HG02623 (cell line): ENCODE measurements around the gene PAXIP1.
"Not testable (repeated sequence)": the region's sequence is repeated elsewhere in the genome, so short reads cannot be mapped to it uniquely, and the experiment has no call there.

Source experiments
- ATAC-seq: cut with Tn5 transposase; IDR thresholded peaks from one replicate; pipeline ENCODE4 v1.9.1; 2021; ENCODE audit warnings: moderate library complexity; ENCODE audit not compliant: unreplicated experiment

Gene PAXIP1

DNA sequence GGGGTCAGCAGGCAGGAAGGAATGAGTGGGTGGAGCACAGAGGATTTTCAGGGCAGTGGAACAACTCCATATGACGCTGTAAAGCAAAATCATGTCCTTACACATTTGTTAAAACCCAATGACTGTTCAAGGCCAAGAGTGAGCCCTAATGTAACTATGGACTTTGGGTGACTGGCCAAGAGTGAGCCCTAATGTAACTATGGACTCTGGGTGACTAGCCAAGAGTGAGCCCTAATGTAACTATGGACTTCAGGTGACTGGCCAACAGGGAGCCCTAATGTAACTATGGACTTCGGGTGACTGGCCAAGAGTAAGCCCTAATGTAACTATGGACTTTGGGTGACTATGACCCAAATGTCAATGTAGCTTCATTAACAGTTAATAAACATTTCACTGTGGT, 52.0 kb downstream of the PAXIP1 start:
- ATAC-seq = no peak

DNA sequence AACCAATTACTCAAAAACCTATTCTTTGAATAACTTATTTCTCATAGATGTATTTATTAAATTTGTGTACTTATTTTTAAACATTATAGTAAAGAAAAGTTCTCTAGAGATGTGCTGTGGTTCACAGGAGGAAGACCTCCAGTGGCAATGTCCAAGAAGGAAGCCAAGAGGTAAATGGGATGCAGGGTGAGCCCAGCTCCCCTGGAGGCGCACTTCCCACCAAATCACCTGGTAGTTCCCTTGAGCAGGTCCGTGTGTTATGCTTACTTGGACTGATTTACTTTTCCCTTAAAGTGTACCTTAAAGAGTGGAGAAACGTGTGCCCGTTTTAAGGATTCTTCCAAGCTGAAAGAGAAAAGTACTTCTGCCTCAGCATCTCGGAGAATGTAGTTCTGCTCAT, 55.3 kb downstream of the PAXIP1 start:
- no peak for ATAC-seq

GRCh38 chr7:154946166-154946565, 56.8 kb downstream of the PAXIP1 start:
- no peak for ATAC-seq

DNA sequence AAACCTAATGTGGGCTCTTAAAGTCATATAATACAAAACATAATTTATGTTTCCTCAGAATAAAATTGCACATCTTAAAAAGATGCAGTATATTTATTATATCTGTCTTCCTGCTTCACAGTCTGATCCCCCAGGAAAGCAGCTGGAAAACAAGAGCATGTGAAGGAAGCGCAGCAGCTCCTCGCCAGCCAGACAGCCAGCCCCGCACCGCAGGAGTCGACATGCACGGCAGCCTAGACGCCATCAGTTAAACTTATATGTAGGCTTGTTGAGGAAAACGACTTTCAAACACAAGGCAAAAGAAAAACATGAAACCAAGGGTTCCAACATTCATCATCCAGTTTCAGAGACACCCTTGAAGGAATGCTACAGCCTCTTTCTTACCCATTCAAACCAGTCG, 59.0 kb downstream of the PAXIP1 start:
- no peak for ATAC-seq

DNA sequence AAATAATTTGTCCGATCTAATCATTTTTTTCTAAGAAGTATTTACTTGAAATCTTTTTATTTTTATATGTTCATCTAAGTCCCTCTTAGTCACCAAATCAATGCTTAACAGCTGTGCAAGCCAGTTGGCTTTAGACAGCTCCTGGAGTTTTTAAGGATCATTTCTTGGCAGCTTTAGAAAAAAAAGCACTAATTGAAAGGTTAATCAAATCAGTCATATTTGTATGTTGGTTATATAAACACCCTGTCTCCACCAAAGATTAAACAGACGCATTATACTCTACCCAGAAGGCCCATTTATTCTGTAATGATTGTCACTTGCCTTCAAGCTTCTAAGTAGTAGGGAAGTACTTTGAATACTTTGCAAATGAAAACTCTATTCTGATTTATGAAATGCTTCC, 60.2 kb downstream of the PAXIP1 start:
- no peak for ATAC-seq

DNA sequence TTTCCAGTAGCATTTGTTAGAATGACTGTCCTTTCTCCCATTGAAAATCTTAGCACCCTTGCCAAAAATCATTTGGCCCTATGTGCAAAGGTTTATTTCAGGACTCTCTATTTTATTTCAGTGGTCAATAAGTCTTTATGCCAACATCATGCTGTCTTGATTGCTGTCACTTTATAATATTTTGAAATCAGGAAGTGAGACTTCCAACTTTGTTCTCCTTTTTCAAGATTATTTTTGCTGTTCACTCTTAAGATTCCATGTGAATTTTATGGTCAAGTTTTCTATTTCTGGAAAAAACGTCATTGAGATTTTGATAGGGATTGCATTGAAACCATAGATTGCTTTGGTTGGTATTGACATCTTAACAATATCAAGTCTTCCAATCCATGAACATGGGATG, 65.1 kb downstream of the PAXIP1 start:
- no peak for ATAC-seq

GRCh38 chr7:154934353-154934952, 68.5 kb downstream of the PAXIP1 start:
- ATAC-seq = not testable (repeated sequence)

DNA sequence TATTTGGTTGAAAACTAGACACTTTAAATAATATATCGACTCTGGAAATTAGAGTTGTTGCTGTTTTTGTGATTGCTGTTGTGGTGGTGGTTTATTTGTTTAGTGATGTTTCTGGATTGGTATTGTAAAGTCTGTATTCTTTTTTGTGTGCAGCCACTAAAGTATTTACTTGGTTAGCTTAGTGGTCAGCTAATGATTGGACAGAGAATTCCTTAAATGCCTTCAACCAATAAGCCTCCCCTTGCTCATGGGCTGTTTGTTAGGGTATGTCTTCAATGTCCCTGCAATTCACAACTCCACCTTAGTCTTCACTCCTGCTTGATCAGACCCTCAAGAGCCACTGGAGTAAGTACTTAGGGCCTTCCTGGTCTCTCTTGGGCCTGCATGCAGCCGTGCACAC, 71.0 kb downstream of the PAXIP1 start:
- no peak for ATAC-seq

DNA sequence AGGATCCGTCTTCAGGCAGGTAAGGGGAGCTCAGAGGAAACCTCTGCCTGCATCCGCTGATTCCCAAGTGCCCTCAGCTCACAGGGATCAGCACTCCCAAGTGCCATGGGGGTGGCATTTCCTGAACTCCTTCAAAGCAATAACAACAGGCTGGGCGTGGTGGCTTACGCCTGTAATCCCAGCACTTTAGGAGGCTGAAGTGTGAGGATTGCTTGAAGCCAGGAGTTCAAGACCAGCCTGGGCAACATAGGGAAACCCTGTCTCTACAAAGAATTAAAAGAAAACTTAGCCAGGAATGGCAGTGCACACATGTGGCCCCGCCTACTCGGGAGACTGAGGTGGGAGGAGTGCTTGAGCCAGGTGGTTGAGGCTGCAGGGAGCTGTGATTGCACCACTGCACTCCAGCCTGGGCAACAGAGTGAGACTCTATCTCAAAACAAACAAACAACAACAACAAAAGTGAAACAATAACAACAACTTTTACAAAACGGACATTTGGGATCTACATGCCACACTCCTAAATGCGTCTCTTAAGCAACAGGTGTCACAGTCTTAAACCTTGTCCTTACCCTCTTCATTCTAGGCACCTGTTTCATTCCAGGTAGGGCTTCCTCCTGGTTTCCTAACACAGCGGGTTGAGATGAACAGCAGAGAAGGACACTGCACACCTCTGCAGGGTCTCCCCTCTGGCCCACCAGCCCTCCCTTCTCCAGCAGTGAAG, 73.8 kb downstream of the PAXIP1 start:
- ATAC-seq = no peak

GRCh38 chr7:154928136-154929005, 74.6 kb downstream of the PAXIP1 start:
- peak; percentile 83 for ATAC-seq

DNA sequence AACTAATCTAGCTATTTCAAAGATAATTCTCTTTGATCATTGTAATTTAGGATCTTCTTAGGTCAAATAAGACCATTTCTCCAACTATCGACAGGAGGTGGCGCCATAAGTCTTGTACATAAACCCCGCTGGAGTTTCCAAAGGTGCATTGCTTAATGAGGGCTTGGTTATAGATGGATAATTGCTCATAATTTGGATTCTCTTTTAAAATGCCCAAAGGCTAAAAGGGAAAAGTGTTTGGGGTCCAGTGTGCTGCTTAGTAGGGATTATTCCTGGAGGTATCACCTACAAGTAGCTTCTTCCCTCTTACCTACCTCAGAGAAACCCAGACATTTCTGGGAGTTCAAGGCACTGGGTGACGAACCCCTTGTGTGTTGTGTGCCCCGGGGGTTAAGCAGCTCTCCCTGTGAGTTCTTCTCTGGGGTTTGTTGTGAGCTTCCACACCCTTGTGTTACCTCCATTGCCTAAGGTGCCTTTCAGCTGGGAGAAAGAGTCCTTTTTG, 75.2 kb downstream of the PAXIP1 start:
- peak; percentile 50 for ATAC-seq

DNA sequence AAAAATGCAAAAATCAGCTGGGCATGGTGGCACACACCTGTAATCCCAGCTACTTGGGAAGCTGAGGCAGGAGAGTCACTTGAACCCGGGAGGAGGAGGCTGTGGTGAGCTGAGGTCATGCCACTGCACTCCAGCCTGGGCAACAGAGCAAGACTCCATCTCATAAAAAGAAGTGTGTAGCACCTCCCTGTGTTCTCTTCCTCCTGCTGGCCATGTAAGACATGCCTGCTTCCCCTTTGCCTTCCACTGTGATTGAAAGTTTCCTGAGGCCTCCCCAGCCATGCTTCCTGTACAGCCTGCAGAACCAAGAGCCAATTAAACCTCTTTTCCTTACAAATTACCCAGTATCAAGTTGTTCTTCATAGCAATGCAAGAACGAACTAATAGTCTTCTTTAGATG, 80.5 kb downstream of the PAXIP1 start:
- not testable (repeated sequence) for ATAC-seq

- no peak for ATAC-seq
Measured at GRCh38 chr7:154919344-154920225, 83.3 kb downstream of the PAXIP1 start.

DNA sequence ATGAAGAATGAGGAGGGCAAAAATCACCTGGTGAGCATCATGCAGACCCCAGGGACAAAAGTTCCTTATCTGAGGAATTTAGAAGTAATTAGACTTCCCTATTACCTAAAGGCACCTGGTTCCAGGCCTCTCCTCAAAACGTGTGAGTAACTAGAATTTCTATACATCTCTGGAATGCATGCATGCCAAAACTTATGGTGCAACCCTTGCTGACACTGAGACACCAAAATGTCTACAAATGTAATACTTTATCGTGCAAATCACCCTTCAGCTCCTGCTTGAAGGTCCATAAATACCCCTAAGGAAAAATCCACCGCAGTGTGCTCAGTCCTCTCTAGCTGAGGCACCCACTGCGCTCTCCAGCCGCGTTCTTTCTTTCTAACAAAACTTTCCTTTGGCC, 84.2 kb downstream of the PAXIP1 start:
- no peak for ATAC-seq

DNA sequence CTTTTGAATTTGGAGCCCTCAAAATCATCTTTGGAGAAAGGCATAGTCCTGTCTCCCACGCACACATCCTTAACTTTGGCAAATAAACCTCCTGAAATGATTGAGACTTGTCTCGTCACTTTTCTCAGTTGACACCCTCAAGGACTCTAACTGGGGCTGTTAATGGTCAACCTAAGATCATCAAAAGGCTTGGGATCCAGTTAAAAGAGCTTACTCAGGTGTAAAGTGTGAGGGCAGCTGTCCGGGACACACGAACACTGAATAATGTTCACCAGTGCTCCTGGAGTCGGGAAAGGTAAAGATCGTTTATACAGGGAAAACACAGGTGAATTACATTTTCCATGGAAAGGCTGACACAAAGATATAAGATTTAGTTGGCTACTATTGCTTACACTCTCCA, 84.7 kb downstream of the PAXIP1 start:
- no peak for ATAC-seq

- no peak for ATAC-seq
Measured at GRCh38 chr7:154917808-154918160, 85.1 kb downstream of the PAXIP1 start.

GRCh38 chr7:154916856-154917807, 85.8 kb downstream of the PAXIP1 start:
- no peak for ATAC-seq

GRCh38 chr7:154916381-154916780, 86.5 kb downstream of the PAXIP1 start:
- ATAC-seq = no peak

DNA sequence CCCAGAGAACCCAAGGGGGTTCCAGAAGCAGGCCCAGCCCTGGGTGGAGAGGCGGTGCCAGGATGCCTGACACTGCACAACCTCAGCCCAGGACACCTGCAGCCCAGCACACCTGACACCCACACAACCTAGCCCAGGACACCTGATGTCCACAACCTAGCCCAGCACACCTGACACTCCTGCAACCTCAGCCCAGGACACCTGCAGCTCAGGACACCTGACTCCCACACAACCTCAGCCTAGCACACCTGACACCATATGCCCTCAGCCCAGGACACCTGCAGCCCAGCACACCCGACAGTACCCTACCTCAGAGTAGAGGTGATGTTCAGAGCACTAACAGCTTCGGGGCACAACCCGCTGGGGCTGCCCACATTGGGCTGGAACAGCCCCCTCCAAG, 87.3 kb downstream of the PAXIP1 start:
- no peak for ATAC-seq

- no peak for ATAC-seq
Measured at GRCh38 chr7:154914996-154915380, 87.9 kb downstream of the PAXIP1 start.
